Astrocyte (in vitro differentiated cells and primary cell): ENCODE data around the gene CNTNAP2. TPM values are rescaled to one million over a fixed set of nuclear protein-coding genes. Genes with fewer than 3 reads are reported as not detected.
A peak's percentile ranks its signal among the peaks of the same experiment; 100 is the strongest.

Experiments used
- DNase-seq: peaks from one replicate; pipeline ENCODE4 v3.0.0-alpha.2; 2010; ENCODE audit warnings: low read depth
- FAIRE-seq: peaks from 2 replicates; lab custom pipeline; 2011; peaks lifted over from hg19 to GRCh38; lab: Jason Lieb, UNC
- H2AFZ ChIP-seq: 2 replicates; pipeline ENCODE4 v1.6.0; 2012; ENCODE audit warnings: low read depth, low read length, inconsistent platforms
- H3K27ac ChIP-seq: 2 replicates; pipeline ENCODE4 v1.5.1; 2011; ENCODE audit warnings: low read depth, low read length, inconsistent platforms
- H3K27me3 ChIP-seq: 2 replicates; pipeline ENCODE4 v1.6.0; 2011; ENCODE audit warnings: low read length, inconsistent platforms; ENCODE audit not compliant: insufficient read depth
- H3K36me3 ChIP-seq: 2 replicates; pipeline ENCODE4 v1.5.1; 2011; ENCODE audit warnings: low read length, inconsistent platforms; ENCODE audit not compliant: insufficient read depth
- H3K4me1 ChIP-seq: 2 replicates; pipeline ENCODE4 v1.5.1; 2011; ENCODE audit warnings: low read length, inconsistent platforms; ENCODE audit not compliant: insufficient read depth
- H3K4me2 ChIP-seq: 2 replicates; pipeline ENCODE4 v1.6.0; 2012; ENCODE audit warnings: low read length, inconsistent platforms
- H3K4me3 ChIP-seq: 2 replicates; pipeline ENCODE4 v1.5.1; 2011; ENCODE audit warnings: low read depth, mild to moderate bottlenecking, low read length, inconsistent platforms; ENCODE audit not compliant: insufficient read depth
- H3K79me2 ChIP-seq: 2 replicates; pipeline ENCODE4 v1.6.0; 2012; ENCODE audit warnings: mild to moderate bottlenecking, low read length, inconsistent platforms; ENCODE audit not compliant: insufficient read depth
- H3K9ac ChIP-seq: 2 replicates; pipeline ENCODE4 v1.6.0; 2012; ENCODE audit warnings: mild to moderate bottlenecking, low read length, inconsistent platforms
- H3K9me3 ChIP-seq: 2 replicates; pipeline ENCODE4 v1.5.1; 2012; ENCODE audit warnings: low read depth, mild to moderate bottlenecking, low read length, inconsistent platforms; ENCODE audit not compliant: insufficient read depth
- H4K20me1 ChIP-seq: 2 replicates; pipeline ENCODE4 v1.6.0; 2012; ENCODE audit warnings: low read length, inconsistent platforms; ENCODE audit not compliant: insufficient read depth
- H3K27ac Mint-ChIP-seq: one replicate; pipeline ENCODE4 v1.8.0; 2021; ENCODE audit warnings: mild to moderate bottlenecking, mixed read lengths; ENCODE audit not compliant: unreplicated experiment
- H3K27me3 Mint-ChIP-seq: one replicate; pipeline ENCODE4 v1.8.0; 2021; ENCODE audit warnings: low read depth, mixed read lengths; ENCODE audit not compliant: unreplicated experiment
- H3K36me3 Mint-ChIP-seq: one replicate; pipeline ENCODE4 v1.8.0; 2021; ENCODE audit warnings: low read depth, mixed read lengths; ENCODE audit not compliant: unreplicated experiment
- H3K4me1 Mint-ChIP-seq: one replicate; pipeline ENCODE4 v1.8.0; 2021; ENCODE audit warnings: low read depth, mixed read lengths; ENCODE audit not compliant: unreplicated experiment
- H3K4me3 Mint-ChIP-seq: one replicate; pipeline ENCODE4 v1.8.0; 2021; ENCODE audit warnings: mild to moderate bottlenecking, moderate library complexity, mixed read lengths; ENCODE audit not compliant: unreplicated experiment
- H3K9me3 Mint-ChIP-seq: one replicate; pipeline ENCODE4 v1.8.0; 2021; ENCODE audit warnings: mild to moderate bottlenecking, mixed read lengths; ENCODE audit not compliant: unreplicated experiment
- CTCF ChIP-seq: IDR thresholded peaks from 2 replicates; pipeline ENCODE4 v1.5.1; 2011; ENCODE audit warnings: low read depth, mild to moderate bottlenecking, inconsistent platforms, low read length, moderate library complexity; ENCODE audit not compliant: insufficient read depth
- EZH2 ChIP-seq: IDR thresholded peaks from 2 replicates; pipeline ENCODE4 v1.6.1; 2012; ENCODE audit warnings: mild to moderate bottlenecking, low read length, inconsistent platforms; ENCODE audit not compliant: insufficient read depth
- total RNA-seq: library from RNA; stranded (reverse); gene quantifications from 2 replicates; pipeline ENCODE4 v1.2.1, GENCODE V29; 2021

CNTNAP2 gene
- total RNA-seq, 1 donor from 2014 or later, result 20.0 TPM

DNA sequence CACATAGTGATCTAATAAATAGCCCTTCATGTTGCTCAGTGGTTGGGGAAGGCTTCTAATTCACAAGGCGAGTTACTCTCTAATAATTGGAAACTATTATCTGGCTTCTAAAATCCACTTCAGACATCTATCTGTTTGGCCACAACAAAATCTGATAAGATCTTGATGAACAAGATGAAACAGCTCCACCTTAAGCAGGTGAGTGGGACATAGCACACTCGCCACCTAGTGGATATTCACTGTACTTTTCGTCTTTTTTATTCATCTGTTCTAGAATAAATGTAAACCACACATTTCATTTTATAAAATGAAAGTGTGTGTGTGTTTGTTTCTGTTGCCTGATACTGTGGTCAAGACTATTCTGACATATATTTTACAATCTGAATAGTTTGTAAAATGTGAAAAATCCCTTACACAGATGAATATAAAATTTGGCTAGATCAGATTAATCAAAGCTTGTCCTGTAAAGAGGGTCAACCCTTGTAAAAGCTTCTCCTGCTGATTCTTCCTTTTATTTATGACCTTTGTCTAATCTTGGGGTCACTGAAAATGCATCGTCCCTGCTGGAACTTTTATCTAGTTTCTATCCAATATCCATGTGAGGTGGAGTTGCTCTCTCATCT lies 26.5 kb upstream of the CNTNAP2 start:
- no peaks in the 10 kb centered on the region for H3K9me3 ChIP-seq
- H3K9me3 Mint-ChIP-seq, result no peaks in the 10 kb centered on the region
- no peaks in the 10 kb centered on the region for H3K4me1 ChIP-seq
- no peak overlapping the region for H3K4me2 ChIP-seq
- H2AFZ ChIP-seq, result no peak overlapping the region
- no peak overlapping the region for H3K4me3 Mint-ChIP-seq
- H3K27ac Mint-ChIP-seq, result no peak overlapping the region
- H3K4me3 ChIP-seq, result no peak overlapping the region
- TF ChIP-seq CTCF (peak; percentile 63), EZH2 (no peak)
- no peaks in the 10 kb centered on the region for H3K36me3 ChIP-seq
- H3K4me1 Mint-ChIP-seq, result no peaks in the 10 kb centered on the region
- H3K36me3 Mint-ChIP-seq, result no peaks in the 10 kb centered on the region
- H3K27ac ChIP-seq, result no peak overlapping the region
- FAIRE-seq, result no peak
- DNase-seq, result no peak
- no peaks in the 10 kb centered on the region for H3K27me3 ChIP-seq
- H3K9ac ChIP-seq, result no peak overlapping the region
- H3K27me3 Mint-ChIP-seq, result peaks cover under 1% of the 10 kb centered on the region
- H3K79me2 ChIP-seq, result no peaks in the 10 kb centered on the region
- H4K20me1 ChIP-seq, result no peaks in the 10 kb centered on the region

DNA sequence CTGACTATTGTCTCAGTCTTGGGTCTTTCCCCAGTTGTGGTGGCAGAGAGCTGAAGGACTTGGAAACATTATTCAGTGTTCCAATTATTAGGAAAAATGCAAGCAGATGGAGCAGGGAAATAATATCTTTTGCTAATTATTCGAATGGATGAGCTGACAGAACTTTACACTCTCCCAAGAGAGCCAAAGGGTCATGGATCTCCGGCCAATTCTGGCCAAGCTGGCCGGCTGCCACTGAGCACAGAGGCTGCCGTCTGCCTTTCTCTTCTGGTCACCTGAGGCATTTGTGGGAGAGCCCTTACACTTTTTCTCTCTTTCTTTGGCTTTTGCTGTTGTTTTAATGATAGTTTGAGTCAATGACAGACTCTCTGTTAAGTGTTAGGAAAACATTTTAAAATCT lies 22.2 kb upstream of the CNTNAP2 start:
- Mint-ChIP-seq H3K4me1 (no peaks in the 10 kb centered on the region), H3K4me3 (no peak overlapping the region), H3K9me3 (no peaks in the 10 kb centered on the region), H3K27me3 (peaks cover 2% of the 10 kb centered on the region), H3K36me3 (no peaks in the 10 kb centered on the region), H3K27ac (no peak overlapping the region)
- DNase-seq, result no peak
- Histone ChIP-seq H2AFZ (no peak overlapping the region), H3K4me2 (no peak overlapping the region), H3K4me3 (no peak overlapping the region), H3K4me1 (no peaks in the 10 kb centered on the region), H3K36me3 (no peaks in the 10 kb centered on the region), H3K27me3 (no peaks in the 10 kb centered on the region), H3K27ac (no peak overlapping the region), H4K20me1 (no peaks in the 10 kb centered on the region), H3K9ac (no peak overlapping the region), H3K9me3 (no peaks in the 10 kb centered on the region), H3K79me2 (no peaks in the 10 kb centered on the region)
- TF ChIP-seq EZH2, result no peak
- no peak for TF ChIP-seq CTCF
- FAIRE-seq, result no peak

- FAIRE-seq (no peak), DNase-seq (no peak)
- TF ChIP-seq CTCF, result peak; percentile 3
- TF ChIP-seq EZH2, result no peak
- H3K4me1 ChIP-seq, result no peaks in the 10 kb centered on the region
- H3K4me3 ChIP-seq, result no peak overlapping the region
- Mint-ChIP-seq H3K27ac (no peak overlapping the region), H3K36me3 (no peaks in the 10 kb centered on the region), H3K27me3 (peaks cover 2% of the 10 kb centered on the region), H3K4me1 (no peaks in the 10 kb centered on the region), H3K4me3 (no peak overlapping the region), H3K9me3 (no peaks in the 10 kb centered on the region)
- H3K9ac ChIP-seq, result no peak overlapping the region
- no peak overlapping the region for H2AFZ ChIP-seq
- H3K27ac ChIP-seq, result no peak overlapping the region
- no peaks in the 10 kb centered on the region for H3K27me3 ChIP-seq
- no peaks in the 10 kb centered on the region for H3K9me3 ChIP-seq
- no peaks in the 10 kb centered on the region for H4K20me1 ChIP-seq
- H3K4me2 ChIP-seq, result no peak overlapping the region
- no peaks in the 10 kb centered on the region for H3K36me3 ChIP-seq
- no peaks in the 10 kb centered on the region for H3K79me2 ChIP-seq
These were observed 19.6 kb upstream of the CNTNAP2 start for GRCh38 chr7:146096994-146097393.
